ENCODE data around the gene HDAC4. TPM values are rescaled to one million over a fixed set of nuclear protein-coding genes. Genes with fewer than 3 reads are reported as not detected.

The HDAC4 gene
- total RNA-seq, 1 experiment from 2014 or later, result 61.5 TPM

GRCh38 chr2:239398521-239398921 lies 2.3 kb downstream of the HDAC4 start:
- peaks cover 16% of the 10 kb centered on the region for H3K4me1 ChIP-seq (replicated peaks; ENCODE audit: insufficient read depth)
- no peak overlapping the region for H3K27ac ChIP-seq
- no peaks in the 10 kb centered on the region for H3F3A ChIP-seq (ENCODE audit: insufficient read depth, low read depth)
- no TSS peak for BruUV-seq (replicated peaks)
- H3K9me2 ChIP-seq (ENCODE audit: insufficient read depth), result no peaks in the 10 kb centered on the region
- no peaks in the 10 kb centered on the region for H3K36me3 ChIP-seq (ENCODE audit: low read depth)
- POLR2A ChIA-PET (ENCODE audit: unreplicated experiment), result no interaction called here
- H3K79me2 ChIP-seq (ENCODE audit: low read depth), result peaks cover 60% of the 10 kb centered on the region
- no peak for DNase-seq
- no peaks in the 10 kb centered on the region for H3K27me3 ChIP-seq (ENCODE audit: insufficient read depth, low read depth)
- no peaks in the 10 kb centered on the region for H3K9me3 ChIP-seq (ENCODE audit: insufficient read depth, low read depth)
- H3K4me2 ChIP-seq, result peak overlapping the region; percentile 89; the same call in 1 of the 2 replicates
- intact Hi-C loops (cut with micrococcal nuclease; ENCODE audit: unreplicated experiment), result loop anchor here (5.0 kb wide), 1 partner anchor 256 kb away; no protein-coding TSS in a partner anchor
- peaks cover 33% of the 10 kb centered on the region for H4K20me1 ChIP-seq (ENCODE audit: insufficient read depth)
- H3K4me3 ChIP-seq, result no peak overlapping the region; the same call in 1 of the 2 replicates
- CTCF ChIA-PET, result no interaction called here
- TF ChIP-seq EZH2 (IDR thresholded peaks at IDR 0.05; ENCODE audit: low read depth) (no peak), CTCF (conservative IDR thresholded peaks at IDR 0.05) (no peak)
- no peak overlapping the region for H2AFZ ChIP-seq

GRCh38 chr2:239397931-239398471 lies 2.8 kb downstream of the HDAC4 start:
- no TSS peak for BruUV-seq (replicated peaks)
- ChIA-PET POLR2A (ENCODE audit: unreplicated experiment) (no interaction called here), CTCF (no interaction called here)
- H3F3A ChIP-seq (ENCODE audit: insufficient read depth, low read depth), result no peaks in the 10 kb centered on the region
- H3K36me3 ChIP-seq (ENCODE audit: low read depth), result no peaks in the 10 kb centered on the region
- no peaks in the 10 kb centered on the region for H3K27me3 ChIP-seq (ENCODE audit: insufficient read depth, low read depth)
- no peaks in the 10 kb centered on the region for H3K9me3 ChIP-seq (ENCODE audit: insufficient read depth, low read depth)
- DNase-seq, result no peak
- TF ChIP-seq CTCF (conservative IDR thresholded peaks at IDR 0.05) (no peak), EZH2 (IDR thresholded peaks at IDR 0.05; ENCODE audit: low read depth) (no peak)
- H3K9me2 ChIP-seq (ENCODE audit: insufficient read depth), result no peaks in the 10 kb centered on the region
- H2AFZ ChIP-seq, result no peak overlapping the region
- H4K20me1 ChIP-seq (ENCODE audit: insufficient read depth), result peaks cover 36% of the 10 kb centered on the region
- H3K4me1 ChIP-seq (replicated peaks; ENCODE audit: insufficient read depth), result peaks cover 16% of the 10 kb centered on the region
- H3K4me3 ChIP-seq, result no peak overlapping the region
- peaks cover 65% of the 10 kb centered on the region for H3K79me2 ChIP-seq (ENCODE audit: low read depth)
- no peak overlapping the region for H3K4me2 ChIP-seq
- H3K27ac ChIP-seq, result no peak overlapping the region
- intact Hi-C loops (cut with micrococcal nuclease; ENCODE audit: unreplicated experiment), result loop anchor here (5.0 kb wide), 1 partner anchor 256 kb away; no protein-coding TSS in a partner anchor

GRCh38 chr2:239396881-239397681 lies 3.7 kb downstream of the HDAC4 start:
- POLR2A ChIA-PET (ENCODE audit: unreplicated experiment), result interaction anchor here (0.7 kb wide), 1 partner anchor 59 kb away, joined by 4 read pairs; no protein-coding TSS in a partner anchor

More at GRCh38 chr2:239396881-239397681, 3.7 kb downstream of the HDAC4 start:
- no peaks in the 10 kb centered on the region for H3F3A ChIP-seq (ENCODE audit: insufficient read depth, low read depth)
- H3K9me3 ChIP-seq (ENCODE audit: insufficient read depth, low read depth), result no peaks in the 10 kb centered on the region
- peaks cover 11% of the 10 kb centered on the region for H3K4me1 ChIP-seq (replicated peaks; ENCODE audit: insufficient read depth)
- intact Hi-C loops (cut with micrococcal nuclease; ENCODE audit: unreplicated experiment), result loop anchor here (5.0 kb wide), 1 partner anchor 255 kb away; no protein-coding TSS in a partner anchor
- H3K4me3 ChIP-seq, result no peak overlapping the region
- H3K4me2 ChIP-seq, result no peak overlapping the region
- no peak overlapping the region for H2AFZ ChIP-seq
- BruUV-seq (replicated peaks), result no TSS peak
- no peaks in the 10 kb centered on the region for H3K27me3 ChIP-seq (ENCODE audit: insufficient read depth, low read depth)
- peaks cover 45% of the 10 kb centered on the region for H4K20me1 ChIP-seq (ENCODE audit: insufficient read depth)
- peaks cover 71% of the 10 kb centered on the region for H3K79me2 ChIP-seq (ENCODE audit: low read depth)
- no peak for DNase-seq
- no peaks in the 10 kb centered on the region for H3K36me3 ChIP-seq (ENCODE audit: low read depth)
- no peak for TF ChIP-seq EZH2 (IDR thresholded peaks at IDR 0.05; ENCODE audit: low read depth)
- peak; percentile 20; the same call in 1 of the 2 replicates for TF ChIP-seq CTCF (conservative IDR thresholded peaks at IDR 0.05)
- H3K9me2 ChIP-seq (ENCODE audit: insufficient read depth), result no peaks in the 10 kb centered on the region
- no peak overlapping the region for H3K27ac ChIP-seq
- CTCF ChIA-PET, result interaction anchor here (0.6 kb wide), 1 partner anchor 171 kb away, joined by 3 read pairs; no protein-coding TSS in a partner anchor
